ENCODE results near the gene CPEB3. TPM values are rescaled to one million over a fixed set of nuclear protein-coding genes. Genes with fewer than 3 reads are reported as not detected.

The CPEB3 gene
- total and polyA plus RNA-seq, 12 donors: 1.6 to 13.4 (median 6.1) TPM

DNA sequence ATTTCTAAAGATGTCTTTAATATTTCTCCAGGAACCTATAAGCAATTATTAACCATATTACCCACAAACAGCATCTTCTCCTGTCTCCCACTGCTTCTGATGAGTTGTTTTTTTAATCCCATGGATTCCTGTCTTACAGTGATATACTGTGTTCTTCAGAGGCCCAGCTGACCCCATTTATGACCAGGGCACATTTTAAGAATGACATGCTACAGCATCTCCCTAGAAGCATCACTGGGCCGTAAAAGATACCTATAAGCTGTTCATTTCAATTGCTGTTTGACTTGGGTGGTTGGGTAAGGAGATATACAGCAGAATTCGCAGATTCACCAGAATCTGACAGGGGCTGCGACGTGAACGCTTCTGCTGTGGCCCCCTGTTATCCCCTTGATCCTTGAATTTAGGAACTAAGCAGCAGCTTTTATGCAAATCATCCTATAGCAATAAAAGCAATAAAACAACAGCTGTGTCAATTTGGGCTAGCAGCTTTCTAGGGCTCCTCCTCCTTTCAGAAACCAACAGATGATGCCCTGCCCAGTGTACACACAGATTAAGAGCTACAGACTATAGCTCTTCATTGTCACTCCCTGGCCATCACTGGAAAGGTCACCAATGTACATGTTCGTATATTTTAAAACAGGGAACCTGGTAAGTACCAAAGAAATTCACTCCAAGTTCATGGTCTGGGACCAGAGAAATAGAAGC is 86.8 kb downstream of the CPEB3 start:
- WGBS, 4 donors: 89 to 96% (median 93%) methylated on average over 6 of the region's 6 CpGs
- no peaks in the 10 kb centered on the region for H3K9me3 ChIP-seq (replicated peaks in 1 of 3)
- DNase-seq: no peak

DNA sequence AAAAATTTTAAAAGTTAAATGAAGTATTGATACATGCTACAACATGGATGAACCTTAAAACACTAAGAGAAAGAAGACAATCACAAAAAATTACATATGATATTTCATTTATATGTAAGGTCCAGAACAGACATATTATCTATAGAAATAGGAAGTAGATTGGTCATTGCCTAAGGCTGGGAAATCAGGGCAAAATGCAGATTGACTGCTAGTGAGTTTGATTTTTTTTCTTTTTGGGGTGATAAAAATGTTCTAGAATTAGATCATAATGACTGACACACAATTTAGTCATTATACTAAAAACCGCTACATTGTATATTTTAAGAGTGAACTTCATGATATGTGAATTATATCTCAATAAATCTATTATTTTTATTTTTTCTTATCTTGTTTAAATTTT is 88.3 kb downstream of the CPEB3 start:
- Histone ChIP-seq H3K36me3 (replicated peaks in 1 of 2) (no peaks in the 10 kb centered on the region), H3K9me3 (replicated peaks in 1 of 3) (no peaks in the 10 kb centered on the region), H3K27ac (no peak overlapping the region), H3K4me3 (no peak overlapping the region), H3K4me1 (replicated peaks in 1 of 2) (peaks cover 0 to 12% of the 10 kb centered on the region in 2 donors), H3K27me3 (no peaks in the 10 kb centered on the region)
- 0 to 100% (median 81%) methylated on average over 1 of the region's 1 CpG for WGBS, 4 donors
- intact Hi-C loops (cut with DNase I): no loop called here
- no peak for TF ChIP-seq POLR2A (IDR thresholded peaks at IDR 0.05)
- TF ChIP-seq, protein P1, sequence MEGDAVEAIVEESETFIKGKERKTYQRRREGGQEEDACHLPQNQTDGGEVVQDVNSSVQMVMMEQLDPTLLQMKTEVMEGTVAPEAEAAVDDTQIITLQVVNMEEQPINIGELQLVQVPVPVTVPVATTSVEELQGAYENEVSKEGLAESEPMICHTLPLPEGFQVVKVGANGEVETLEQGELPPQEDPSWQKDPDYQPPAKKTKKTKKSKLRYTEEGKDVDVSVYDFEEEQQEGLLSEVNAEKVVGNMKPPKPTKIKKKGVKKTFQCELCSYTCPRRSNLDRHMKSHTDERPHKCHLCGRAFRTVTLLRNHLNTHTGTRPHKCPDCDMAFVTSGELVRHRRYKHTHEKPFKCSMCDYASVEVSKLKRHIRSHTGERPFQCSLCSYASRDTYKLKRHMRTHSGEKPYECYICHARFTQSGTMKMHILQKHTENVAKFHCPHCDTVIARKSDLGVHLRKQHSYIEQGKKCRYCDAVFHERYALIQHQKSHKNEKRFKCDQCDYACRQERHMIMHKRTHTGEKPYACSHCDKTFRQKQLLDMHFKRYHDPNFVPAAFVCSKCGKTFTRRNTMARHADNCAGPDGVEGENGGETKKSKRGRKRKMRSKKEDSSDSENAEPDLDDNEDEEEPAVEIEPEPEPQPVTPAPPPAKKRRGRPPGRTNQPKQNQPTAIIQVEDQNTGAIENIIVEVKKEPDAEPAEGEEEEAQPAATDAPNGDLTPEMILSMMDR (IDR thresholded peaks at IDR 0.05): no peak
- DNase-seq: no peak

More for the DNA sequence above, 86.8 kb downstream of the CPEB3 start:
- Histone ChIP-seq H3K27me3 (no peaks in the 10 kb centered on the region), H3K4me1 (replicated peaks in 1 of 2) (peaks cover 0 to 27% of the 10 kb centered on the region in 2 donors), H3K4me3 (no peak overlapping the region), H3K36me3 (replicated peaks in 1 of 2) (no peaks in the 10 kb centered on the region), H3K27ac (no peak overlapping the region)
- intact Hi-C loops (cut with DNase I): no loop called here
- TF ChIP-seq, protein P1 (IDR thresholded peaks at IDR 0.05): no peak
- no peak for TF ChIP-seq POLR2A (IDR thresholded peaks at IDR 0.05)

DNA sequence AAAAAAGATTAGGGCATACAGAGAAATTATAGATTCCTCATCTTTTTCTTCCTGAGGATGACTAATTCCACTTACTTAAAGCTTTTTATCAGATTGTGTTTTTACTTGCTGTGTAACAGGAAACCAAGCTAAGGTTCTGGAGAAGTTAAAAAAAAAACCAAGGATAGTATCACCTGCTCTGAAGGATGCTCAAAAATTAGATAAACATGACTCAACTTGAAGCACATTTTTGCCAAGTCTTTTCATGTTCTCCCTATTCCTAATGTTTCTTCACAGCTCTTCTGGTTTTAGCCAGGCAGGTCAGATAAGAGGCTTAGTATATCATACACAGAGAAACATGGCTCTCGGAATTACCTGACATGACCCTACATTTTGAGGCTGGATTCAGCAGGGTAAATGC is 90.3 kb downstream of the CPEB3 start:
- no peak for DNase-seq
- TF ChIP-seq, protein P1 (IDR thresholded peaks at IDR 0.05): no peak
- TF ChIP-seq POLR2A (IDR thresholded peaks at IDR 0.05): no peak
- Histone ChIP-seq H3K27ac (peak overlapping the region in 1 of 5 donors; percentile 22), H3K36me3 (replicated peaks in 1 of 2) (no peaks in the 10 kb centered on the region), H3K4me3 (no peak overlapping the region), H3K27me3 (no peaks in the 10 kb centered on the region), H3K9me3 (replicated peaks in 1 of 3) (no peaks in the 10 kb centered on the region), H3K4me1 (replicated peaks in 1 of 2) (peaks cover 0 to 7% of the 10 kb centered on the region in 2 donors)
- 35 to 53% (median 48%) methylated on average over 1 of the region's 1 CpG for WGBS, 4 donors
- intact Hi-C loops (cut with DNase I): no loop called here

DNA sequence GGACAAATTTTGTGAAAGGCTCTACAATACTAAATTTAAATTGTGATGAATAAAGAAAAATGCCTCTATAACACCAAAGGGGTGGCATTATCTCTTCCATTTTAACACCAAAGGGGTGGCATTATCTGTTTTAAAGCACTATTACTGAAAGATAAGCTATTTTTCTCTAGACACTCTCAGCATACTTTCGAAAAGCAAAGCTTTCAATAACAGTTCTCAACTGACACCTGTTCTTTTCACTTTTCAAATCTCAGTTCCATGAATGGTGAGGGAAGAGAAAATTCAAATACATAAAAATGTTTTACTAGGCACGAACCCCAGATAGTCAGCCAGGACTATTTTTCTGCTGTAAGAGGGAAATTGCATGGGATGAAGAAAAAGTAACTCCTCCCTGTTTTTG is 103.8 kb downstream of the CPEB3 start:
- Histone ChIP-seq H3K36me3 (replicated peaks in 1 of 2) (no peaks in the 10 kb centered on the region), H3K27ac (no peak overlapping the region), H3K4me1 (replicated peaks in 1 of 2) (peaks cover 0 to 7% of the 10 kb centered on the region in 2 donors), H3K4me3 (no peak overlapping the region), H3K9me3 (replicated peaks in 1 of 3) (no peaks in the 10 kb centered on the region), H3K27me3 (no peaks in the 10 kb centered on the region)
- intact Hi-C loops (cut with DNase I): no loop called here
- DNase-seq: no peak
- WGBS, 4 donors: 89 to 98% (median 94%) methylated on average over 2 of the region's 2 CpGs
- TF ChIP-seq, protein P1 (IDR thresholded peaks at IDR 0.05): no peak
- no peak for TF ChIP-seq POLR2A (IDR thresholded peaks at IDR 0.05)

Measured in adrenal gland (tissue), 12 donors.